Breast epithelium (tissue), 4 donors: ENCODE results near the gene APOL2. TPM values are rescaled to one million over a fixed set of nuclear protein-coding genes. Genes with fewer than 3 reads are reported as not detected.
"Not testable (repeated sequence)": the region's sequence is repeated elsewhere in the genome, so short reads cannot be mapped to it uniquely, and the experiment has no call there.

Source experiments
- DNase-seq, 2 donors: peaks; one replicate each; pipeline ENCODE4 v3.0.0-alpha.2; 2019; ENCODE audit warnings: low spot score in 2 of 2
- H3K27ac ChIP-seq, 2 donors: fragments of 200-600 bp; sonication (generic) in 1 of 2; one replicate each; pipeline ENCODE4 v1.5.1; 2016 to 2019; ENCODE audit warnings: mild to moderate bottlenecking in 1 of 2
- H3K27me3 ChIP-seq, 2 donors: fragments of 200-600 bp; sonication (generic) in 1 of 2; one replicate each; pipeline versions ENCODE4 v1.5.1 to v1.6.0; 2017 to 2019; ENCODE audit warnings: control low read depth in 1 of 2, mild to moderate bottlenecking in 1 of 2
- H3K36me3 ChIP-seq: fragments of 200-600 bp; one replicate; pipeline ENCODE4 v1.5.1; 2019
- H3K4me1 ChIP-seq, 2 donors: fragments of 200-600 bp; sonication (generic); one replicate each; pipeline ENCODE4 v1.5.1; 2016 to 2019; ENCODE audit warnings: control low read depth in 1 of 2
- H3K4me3 ChIP-seq, 3 donors: fragments of 200-600 bp; sonication (generic); 1 replicate in 2 of 3; 2 replicates in 1 of 3; pipeline ENCODE4 v1.5.1; 2016 to 2019; ENCODE audit warnings: mild to moderate bottlenecking in 3 of 3, moderate library complexity in 2 of 3
- H3K9me3 ChIP-seq, 2 donors: fragments of 200-600 bp; sonication (generic) in 1 of 2; one replicate each; pipeline ENCODE4 v1.5.1; 2016 to 2019; ENCODE audit warnings: control low read depth in 1 of 2
- CTCF ChIP-seq, 3 donors: fragments of 450-650 bp; IDR thresholded peaks; one replicate each; pipeline ENCODE4 v1.5.1; 2016 to 2017; ENCODE audit warnings: antibody characterized with exemption in 3 of 3, mild to moderate bottlenecking in 3 of 3, moderate library complexity in 3 of 3
- POLR2A ChIP-seq: fragments of 450-650 bp; IDR thresholded peaks from one replicate; pipeline ENCODE4 v1.6.1; 2016; ENCODE audit warnings: antibody characterized with exemption, mild to moderate bottlenecking, moderate library complexity
- POLR2AphosphoS5 ChIP-seq, 3 donors: sonication (generic); formaldehyde crosslinking; IDR thresholded peaks; one replicate each; pipeline ENCODE4 v1.6.1; 2017; ENCODE audit warnings: antibody characterized with exemption in 3 of 3
- intact Hi-C: fragments of 100-400 bp; cut with DNase I; formaldehyde crosslinking; loops from one replicate; pipeline ENCODE4 v1.15.1; 2023; ENCODE audit warnings: low total_unique reads
- total RNA-seq, 3 donors: library from RNA; depleted of rRNA; stranded (reverse); fragments of >200 nt; gene quantifications; one replicate each; pipeline ENCODE4 v1.1.0, GENCODE V29; 2016

The APOL2 gene
- total RNA-seq, 3 donors from 2014 or later, result 50.4 to 112 (median 73.8) TPM

GRCh38 chr22:36280379-36280778 lies 41.1 kb upstream of the APOL2 start:
- intact Hi-C loops, result loop anchor here (5.0 kb wide), 1 partner anchor 83 kb away; no protein-coding TSS in a partner anchor
- no peaks in the 10 kb centered on the region for H3K27me3 ChIP-seq
- TF ChIP-seq POLR2A, result no peak
- no peak overlapping the region for H3K27ac ChIP-seq
- no peaks in the 10 kb centered on the region for H3K4me1 ChIP-seq
- H3K9me3 ChIP-seq, result no peaks in the 10 kb centered on the region
- DNase-seq, result no peak
- no peaks in the 10 kb centered on the region for H3K36me3 ChIP-seq
- no peak overlapping the region for H3K4me3 ChIP-seq

- Histone ChIP-seq H3K4me3 (no peak overlapping the region), H3K27ac (peak overlapping the region; percentile 40 to 50), H3K36me3 (no peaks in the 10 kb centered on the region), H3K27me3 (no peaks in the 10 kb centered on the region), H3K4me1 (no peaks in the 10 kb centered on the region), H3K9me3 (no peaks in the 10 kb centered on the region)
- no peak for TF ChIP-seq POLR2A
- TF ChIP-seq POLR2AphosphoS5 (IDR thresholded peaks at IDR 0.05), result no peak
- TF ChIP-seq CTCF (IDR thresholded peaks at IDR 0.05), result no peak
- no peak for DNase-seq
- intact Hi-C loops, result no loop called here
Measured at GRCh38 chr22:36279219-36279666, 39.9 kb upstream of the APOL2 start.

- H3K27ac ChIP-seq, result peak overlapping the region; percentile 40 to 50
- intact Hi-C loops, result no loop called here
Measured at GRCh38 chr22:36277482-36278291, 38.4 kb upstream of the APOL2 start.

GRCh38 chr22:36274531-36274930 lies 35.2 kb upstream of the APOL2 start:
- H3K4me1 ChIP-seq, result no peaks in the 10 kb centered on the region
- H3K4me3 ChIP-seq, result no peak overlapping the region
- no peaks in the 10 kb centered on the region for H3K36me3 ChIP-seq
- TF ChIP-seq CTCF (IDR thresholded peaks at IDR 0.05) (no peak), POLR2AphosphoS5 (IDR thresholded peaks at IDR 0.05) (no peak), POLR2A (no peak)
- H3K9me3 ChIP-seq, result no peaks in the 10 kb centered on the region
- no peaks in the 10 kb centered on the region for H3K27me3 ChIP-seq
- no peak for DNase-seq
- no peak overlapping the region for H3K27ac ChIP-seq
- intact Hi-C loops, result no loop called here

More at GRCh38 chr22:36277482-36278291, 38.4 kb upstream of the APOL2 start:
- no peaks in the 10 kb centered on the region for H3K36me3 ChIP-seq
- no peaks in the 10 kb centered on the region for H3K9me3 ChIP-seq
- no peak overlapping the region for H3K4me3 ChIP-seq
- no peak for DNase-seq
- peak in 2 of 3 donors; percentile 31 to 44 for TF ChIP-seq POLR2AphosphoS5 (IDR thresholded peaks at IDR 0.05)
- TF ChIP-seq POLR2A, result no peak
- TF ChIP-seq CTCF (IDR thresholded peaks at IDR 0.05), result peak in 2 of 3 donors; percentile 69 to 77
- no peaks in the 10 kb centered on the region for H3K27me3 ChIP-seq
- no peaks in the 10 kb centered on the region for H3K4me1 ChIP-seq

- H3K27ac ChIP-seq, DNase-seq, H3K4me1 ChIP-seq, H3K36me3 ChIP-seq, H3K27me3 ChIP-seq, H3K4me3 ChIP-seq, intact Hi-C loops, H3K9me3 ChIP-seq: not testable (repeated sequence)
Measured at GRCh38 chr22:36271951-36272350, 32.6 kb upstream of the APOL2 start.

- H3K4me3 ChIP-seq, intact Hi-C loops, H3K27ac ChIP-seq, H3K4me1 ChIP-seq, H3K27me3 ChIP-seq, DNase-seq, H3K9me3 ChIP-seq, H3K36me3 ChIP-seq: not testable (repeated sequence)
Measured at GRCh38 chr22:36271231-36271630, 31.9 kb upstream of the APOL2 start.
